ENCODE data around the gene PAH.

PAH gene

GRCh38 chr12:102903337-102904007 lies 13.6 kb downstream of the PAH start:
- DNase-seq (ENCODE audit: low read depth), result no peak
- no peak overlapping the region for H3K4me3 ChIP-seq (ENCODE audit: low read depth, low read length)
- TF ChIP-seq CTCF (IDR thresholded peaks at IDR 0.05; ENCODE audit: insufficient read depth, low read depth, low read length, missing control alignments), result no peak

- TF ChIP-seq CTCF (IDR thresholded peaks at IDR 0.05; ENCODE audit: insufficient read depth, low read depth, low read length, missing control alignments), result no peak
- no peak overlapping the region for H3K4me3 ChIP-seq (ENCODE audit: low read depth, low read length)
- DNase-seq (ENCODE audit: low read depth), result no peak
These were observed 15.0 kb downstream of the PAH start for GRCh38 chr12:102902093-102902492.

- DNase-seq (ENCODE audit: low read depth), result no peak
- no peak for TF ChIP-seq CTCF (IDR thresholded peaks at IDR 0.05; ENCODE audit: insufficient read depth, low read depth, low read length, missing control alignments)
- no peak overlapping the region for H3K4me3 ChIP-seq (ENCODE audit: low read depth, low read length)
These were observed 16.7 kb downstream of the PAH start for GRCh38 chr12:102900389-102900788.

GRCh38 chr12:102896067-102896466 lies 21.0 kb downstream of the PAH start:
- H3K4me3 ChIP-seq (ENCODE audit: low read depth, low read length), result no peak overlapping the region
- no peak for TF ChIP-seq CTCF (IDR thresholded peaks at IDR 0.05; ENCODE audit: insufficient read depth, low read depth, low read length, missing control alignments)
- no peak for DNase-seq (ENCODE audit: low read depth)

GRCh38 chr12:102891756-102892155 lies 25.3 kb downstream of the PAH start:
- no peak overlapping the region for H3K4me3 ChIP-seq (ENCODE audit: low read depth, low read length)
- no peak for DNase-seq (ENCODE audit: low read depth)
- TF ChIP-seq CTCF (IDR thresholded peaks at IDR 0.05; ENCODE audit: insufficient read depth, low read depth, low read length, missing control alignments), result no peak

GRCh38 chr12:102888511-102888910 lies 28.5 kb downstream of the PAH start:
- no peak overlapping the region for H3K4me3 ChIP-seq (ENCODE audit: low read depth, low read length)
- no peak for TF ChIP-seq CTCF (IDR thresholded peaks at IDR 0.05; ENCODE audit: insufficient read depth, low read depth, low read length, missing control alignments)
- no peak for DNase-seq (ENCODE audit: low read depth)
